ENCODE data around the gene AP1G1.

AP1G1 gene

GRCh38 chr16:71708696-71709095, 99.9 kb downstream of the AP1G1 start:
- no peak overlapping the region for H3K27ac ChIP-seq
- TF ChIP-seq CTCF (conservative IDR thresholded peaks at IDR 0.05), result no peak

GRCh38 chr16:71707199-71707598, 101.4 kb downstream of the AP1G1 start:
- H3K27ac ChIP-seq, result no peak overlapping the region
- no peak for TF ChIP-seq CTCF (conservative IDR thresholded peaks at IDR 0.05)

GRCh38 chr16:71706046-71706445, 102.6 kb downstream of the AP1G1 start:
- H3K27ac ChIP-seq, result no peak overlapping the region
- TF ChIP-seq CTCF (conservative IDR thresholded peaks at IDR 0.05), result no peak

- H3K27ac ChIP-seq, result no peak overlapping the region
- no peak for TF ChIP-seq CTCF (conservative IDR thresholded peaks at IDR 0.05)
These were observed 105.3 kb downstream of the AP1G1 start for GRCh38 chr16:71703333-71703732.

- no peak for TF ChIP-seq CTCF (conservative IDR thresholded peaks at IDR 0.05)
These were observed 107.8 kb downstream of the AP1G1 start for GRCh38 chr16:71700831-71701230.

GRCh38 chr16:71698491-71698890, 110.1 kb downstream of the AP1G1 start:
- H3K27ac ChIP-seq, result no peak overlapping the region
- TF ChIP-seq CTCF (conservative IDR thresholded peaks at IDR 0.05), result no peak

More at GRCh38 chr16:71700831-71701230, 107.8 kb downstream of the AP1G1 start:
- H3K27ac ChIP-seq, result no peak overlapping the region

GRCh38 chr16:71693164-71693563, 115.5 kb downstream of the AP1G1 start:
- no peak for TF ChIP-seq CTCF (conservative IDR thresholded peaks at IDR 0.05)
- H3K27ac ChIP-seq, result no peak overlapping the region

GRCh38 chr16:71689901-71690300, 118.7 kb downstream of the AP1G1 start:
- no peak for TF ChIP-seq CTCF (conservative IDR thresholded peaks at IDR 0.05)
- H3K27ac ChIP-seq, result no peak overlapping the region
